Midbrain (tissue), 1 donor: Measurements from ENCODE around the gene CABLES2.

ENCODE experiments used
- DNase-seq: peaks from one replicate; lab custom pipeline; 2025; lab: John Stamatoyannopoulos, UW

CABLES2 gene

DNA sequence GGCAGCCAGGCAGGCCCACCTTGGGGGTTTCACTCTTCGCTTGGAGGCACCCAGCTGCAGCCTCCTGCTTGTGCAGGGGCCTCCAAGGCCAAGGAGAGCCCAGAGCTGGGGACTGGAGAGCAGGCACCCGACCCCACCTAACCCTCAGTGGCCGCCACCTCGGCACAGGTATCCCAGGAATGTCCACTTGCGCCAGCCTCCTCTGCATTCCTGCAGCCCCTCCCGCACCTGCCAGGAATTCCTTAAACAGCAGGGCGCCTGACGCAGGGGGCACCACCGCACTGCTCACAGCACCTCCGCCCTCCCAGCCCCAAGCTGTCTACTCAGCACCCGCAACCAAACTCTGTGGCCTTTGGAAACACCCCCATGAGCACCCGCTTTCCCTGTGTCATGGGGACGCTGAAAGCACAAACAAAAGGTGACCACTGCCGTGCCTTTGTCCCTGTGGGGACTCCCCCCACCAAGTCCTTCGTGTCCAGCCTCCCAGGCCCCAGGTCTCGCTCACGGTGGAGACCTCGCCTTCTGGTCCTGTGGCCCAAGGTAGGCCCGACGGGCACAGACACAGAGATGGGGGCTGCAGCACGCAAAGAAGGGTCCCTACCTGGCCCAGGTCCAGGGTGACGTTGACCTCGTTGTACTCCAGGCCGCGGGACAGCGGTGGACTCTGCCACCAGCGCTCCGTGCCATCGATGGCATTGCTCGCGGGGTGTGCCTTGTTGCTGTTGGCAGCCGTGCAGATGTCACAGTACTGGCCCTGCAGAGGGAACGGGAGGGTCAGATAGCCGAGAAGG is 45.1 kb downstream of the CABLES2 start:
- DNase-seq, result no peak

DNA sequence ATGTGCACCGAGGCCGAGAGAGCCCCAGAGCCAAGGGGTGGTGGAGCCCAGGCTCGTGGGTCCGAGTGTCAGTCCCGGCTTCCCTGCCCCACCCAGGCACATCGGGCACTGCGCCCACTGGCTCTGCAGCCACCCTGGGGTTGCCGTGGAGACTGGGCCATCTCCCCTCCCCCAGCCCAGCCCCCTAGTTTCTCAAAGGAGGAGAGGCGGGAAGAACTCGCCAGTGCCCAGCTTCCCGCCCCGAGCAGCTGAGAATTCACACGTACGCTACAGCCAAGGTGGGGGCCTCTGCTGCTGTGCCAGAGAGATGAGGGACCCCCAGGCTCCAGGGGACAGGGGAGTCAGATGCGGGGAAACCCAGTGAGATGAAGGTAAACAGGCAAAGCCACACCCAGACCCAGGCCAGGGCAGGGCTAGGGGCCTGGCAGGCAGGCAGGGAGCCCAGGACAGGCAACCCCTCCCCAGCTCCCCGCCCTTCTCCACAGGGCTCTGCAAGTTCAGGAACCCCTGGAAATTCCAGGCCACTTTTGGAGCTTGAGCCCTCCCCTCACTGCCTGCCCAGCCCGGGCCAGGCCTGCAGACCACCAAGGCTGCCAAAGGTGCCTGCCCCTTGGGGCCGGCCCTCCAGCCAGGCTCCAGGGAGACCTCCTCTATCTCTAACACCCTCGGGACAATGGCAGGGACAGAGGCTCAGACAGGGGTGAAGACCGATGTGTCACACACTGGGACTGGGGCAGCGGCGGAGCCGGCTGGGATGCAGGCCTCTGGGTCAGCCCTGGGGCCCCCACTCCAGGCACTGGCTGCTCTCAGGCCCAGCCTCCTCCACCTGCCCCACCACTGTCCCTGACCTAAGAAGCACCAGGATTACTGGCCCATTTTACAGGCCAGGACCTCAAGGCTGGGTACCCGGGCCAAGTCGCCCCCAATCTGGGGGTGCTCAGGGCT is 46.0 kb downstream of the CABLES2 start:
- no peak for DNase-seq

DNA sequence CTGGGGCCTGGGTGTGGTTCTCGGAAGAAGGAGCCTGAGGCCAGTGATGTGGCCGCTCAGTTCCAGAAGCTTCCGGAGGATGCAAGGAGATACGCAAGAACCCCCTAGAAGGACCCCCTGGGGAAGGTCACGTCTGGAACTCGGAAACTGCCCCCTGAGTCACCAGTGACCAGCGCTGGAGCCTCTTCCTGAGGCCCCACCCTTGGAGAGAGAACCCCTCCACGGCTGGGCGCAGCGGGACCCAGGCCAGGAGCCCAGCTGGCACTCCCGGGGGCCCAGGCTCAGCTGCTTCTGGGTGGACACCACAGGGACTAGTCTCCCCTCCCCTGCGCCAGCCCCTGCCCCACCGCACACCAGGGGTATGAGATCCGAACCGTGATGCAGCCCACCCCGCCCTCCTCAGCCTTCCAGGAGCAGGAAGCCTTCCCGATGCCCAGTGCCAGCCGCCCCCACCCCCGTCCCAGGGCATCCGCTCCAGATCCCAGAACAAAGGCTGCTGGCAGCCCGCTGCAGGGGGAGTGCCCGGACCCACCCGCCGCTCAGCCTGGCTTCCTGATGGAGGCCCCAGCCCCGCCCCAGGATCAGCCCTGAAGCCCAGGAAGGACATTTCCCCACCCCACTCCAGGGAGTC is 47.5 kb downstream of the CABLES2 start:
- no peak for DNase-seq

DNA sequence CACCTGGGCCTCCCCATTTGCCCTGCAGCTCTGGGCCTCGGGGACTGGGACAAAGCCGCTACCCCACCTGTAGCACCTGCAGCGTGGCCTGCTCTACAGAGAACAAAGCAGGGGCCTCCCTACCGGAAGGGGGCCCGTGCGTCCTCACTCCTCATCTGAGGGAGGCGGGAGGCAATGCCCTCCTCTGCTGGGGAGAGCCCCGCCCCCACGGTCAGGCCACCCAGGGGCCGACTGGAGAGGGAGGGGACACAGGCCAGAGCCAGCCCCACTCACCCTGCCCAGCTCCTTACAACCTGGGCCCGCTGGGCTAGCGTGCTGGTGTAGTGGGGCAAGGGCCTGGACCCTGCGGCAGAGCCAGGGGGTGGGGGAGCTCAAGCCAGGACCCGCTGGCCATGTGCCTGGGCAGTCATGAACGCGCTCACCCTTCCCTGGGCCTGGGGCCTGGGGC is 48.0 kb downstream of the CABLES2 start:
- no peak for DNase-seq

DNA sequence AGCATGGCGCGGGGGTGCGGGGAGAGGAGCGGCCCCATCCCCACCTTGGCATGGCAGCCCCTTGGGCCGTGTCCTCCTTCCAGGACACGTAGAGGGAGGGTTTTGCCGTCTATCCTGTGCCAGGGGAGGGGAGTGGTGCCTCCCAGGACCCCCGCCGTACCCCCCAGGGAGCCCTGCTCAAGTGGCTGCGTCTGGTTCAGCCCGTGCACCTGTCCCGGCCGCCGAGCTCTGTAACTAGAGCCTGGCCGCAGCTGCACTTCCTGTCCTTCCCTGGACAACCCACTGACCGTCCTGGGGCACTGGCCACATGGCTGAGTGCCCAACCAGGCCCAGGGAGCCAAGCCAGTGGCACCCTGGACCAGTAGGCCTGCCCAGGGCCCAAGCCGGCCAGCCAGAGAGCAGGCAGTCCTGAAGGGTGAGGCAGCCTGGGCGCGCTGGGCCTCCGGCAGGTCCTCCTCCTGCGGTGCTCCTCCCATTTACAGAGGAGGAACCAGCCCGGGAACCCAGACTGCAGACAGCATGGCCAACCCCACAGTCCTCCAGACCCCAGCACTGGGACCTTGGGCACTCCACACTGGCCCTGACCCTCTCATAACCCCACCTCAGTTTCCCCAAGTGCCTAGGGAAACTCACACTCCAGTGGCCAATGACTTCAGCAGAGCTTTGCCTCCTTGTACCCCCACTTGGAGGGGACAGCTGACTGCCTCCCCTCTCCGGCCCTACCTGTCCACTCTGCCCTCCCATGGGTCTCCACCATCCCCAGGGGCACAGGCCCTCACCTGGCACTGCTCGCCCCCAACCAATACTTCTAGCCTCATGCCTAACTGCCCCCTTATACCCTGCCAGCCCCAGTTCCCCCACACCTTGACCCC is 48.7 kb downstream of the CABLES2 start:
- no peak for DNase-seq

DNA sequence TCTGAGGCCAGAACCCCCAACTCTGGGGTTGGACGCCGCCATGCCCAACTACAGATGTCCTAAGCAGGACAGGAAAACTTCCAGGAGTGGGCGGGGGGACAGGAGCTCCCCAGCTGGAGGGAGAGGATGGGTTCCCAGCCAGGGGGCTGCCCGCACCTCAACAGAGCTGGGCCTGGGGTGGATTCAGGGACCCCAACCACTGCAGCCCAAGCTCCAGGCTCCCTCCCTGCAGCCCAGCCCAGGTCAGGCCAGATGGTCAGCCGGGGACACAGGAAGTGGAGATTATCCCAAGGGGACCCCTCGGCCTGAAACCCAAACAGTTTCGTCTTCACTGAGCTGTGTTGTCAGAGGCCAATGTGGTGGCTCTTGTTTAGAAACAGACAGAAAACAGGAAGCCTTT is 49.4 kb downstream of the CABLES2 start:
- DNase-seq, result no peak

DNA sequence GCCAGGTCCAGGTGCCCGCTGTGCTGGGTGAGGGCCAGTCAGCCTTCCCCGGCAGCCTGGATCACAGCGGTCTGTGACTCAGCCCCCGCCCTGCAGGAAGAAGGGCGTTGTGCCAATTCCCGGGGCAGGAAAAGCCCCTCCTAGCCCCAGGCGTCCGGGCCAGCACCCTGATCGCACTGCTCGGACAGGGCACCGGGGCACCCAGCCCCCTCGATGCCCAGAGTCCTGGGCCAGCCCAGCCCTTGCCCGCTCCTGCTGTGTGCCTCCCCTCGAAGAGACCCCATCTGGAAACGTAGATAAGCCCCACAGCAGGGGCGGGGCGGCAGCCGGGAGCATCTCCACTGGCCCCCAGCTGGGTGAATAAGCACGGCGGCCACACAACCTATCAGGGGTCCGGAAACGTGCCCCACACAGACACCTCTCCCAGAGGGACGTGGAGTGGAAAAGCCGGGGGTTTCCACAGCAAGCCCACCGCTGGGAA is 49.9 kb downstream of the CABLES2 start:
- no peak for DNase-seq

DNA sequence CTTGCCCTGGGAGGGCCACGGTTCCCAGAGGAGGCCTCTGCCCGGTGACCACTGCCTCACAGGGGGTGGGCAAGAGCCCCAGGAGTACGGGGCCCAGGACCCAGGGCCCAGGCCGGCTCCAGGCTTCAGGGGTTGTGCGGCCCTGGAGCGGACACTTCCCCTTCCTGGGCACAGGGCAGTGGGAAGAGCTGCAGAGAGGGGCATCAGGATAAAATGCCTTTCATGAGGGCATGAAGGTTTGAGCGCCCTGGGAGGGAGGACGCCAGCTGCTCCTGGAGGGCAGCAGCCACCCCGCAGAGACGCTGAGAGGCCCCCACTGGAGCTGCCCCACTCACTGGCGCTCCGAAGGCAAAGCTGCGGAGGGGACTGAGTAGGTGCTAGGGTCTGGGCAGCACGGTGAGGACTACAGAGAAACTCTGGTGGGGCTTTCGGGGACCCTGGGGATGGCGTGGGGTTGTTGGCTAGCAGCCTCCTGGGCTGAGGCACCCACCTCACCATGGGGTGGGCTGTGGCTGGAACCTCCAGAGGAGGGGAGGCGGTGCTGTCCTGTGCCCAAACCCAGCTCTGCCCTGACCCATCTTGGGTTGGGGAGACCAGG is 50.4 kb downstream of the CABLES2 start:
- no peak for DNase-seq

DNA sequence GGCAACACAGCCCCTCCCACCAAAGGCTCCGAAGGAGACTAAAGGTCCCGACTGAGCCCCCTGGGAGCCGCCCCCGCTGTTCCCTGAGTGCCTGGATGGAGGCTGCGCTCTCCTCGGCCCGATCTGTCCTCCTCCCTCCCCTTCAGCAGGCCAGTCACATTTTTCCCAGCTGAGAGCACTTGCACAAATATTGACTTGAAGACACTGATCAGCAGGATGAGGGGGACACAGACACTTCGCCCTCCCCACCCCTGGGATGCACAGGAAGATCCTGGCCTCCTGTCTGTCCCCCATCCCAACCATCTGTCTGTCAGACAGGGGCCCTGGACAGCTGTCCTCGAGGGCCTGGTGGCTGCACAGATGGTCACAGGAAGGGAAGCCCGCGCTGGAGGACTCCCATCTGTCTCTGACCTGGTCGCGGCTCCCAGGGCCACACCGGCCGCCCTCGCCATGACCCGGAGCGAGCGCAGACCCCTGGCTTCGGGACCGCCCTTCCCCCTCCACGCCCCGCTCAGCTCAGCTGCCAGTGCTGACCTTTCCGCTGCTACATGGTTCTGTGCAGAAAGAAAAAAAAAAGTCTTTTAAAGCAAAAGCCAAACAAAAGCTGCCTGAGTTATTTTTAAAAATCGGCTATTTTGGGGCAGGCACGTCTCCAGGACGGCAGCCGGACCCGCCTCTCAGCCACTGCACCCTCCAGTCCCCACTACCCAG is 51.1 kb downstream of the CABLES2 start:
- no peak for DNase-seq

DNA sequence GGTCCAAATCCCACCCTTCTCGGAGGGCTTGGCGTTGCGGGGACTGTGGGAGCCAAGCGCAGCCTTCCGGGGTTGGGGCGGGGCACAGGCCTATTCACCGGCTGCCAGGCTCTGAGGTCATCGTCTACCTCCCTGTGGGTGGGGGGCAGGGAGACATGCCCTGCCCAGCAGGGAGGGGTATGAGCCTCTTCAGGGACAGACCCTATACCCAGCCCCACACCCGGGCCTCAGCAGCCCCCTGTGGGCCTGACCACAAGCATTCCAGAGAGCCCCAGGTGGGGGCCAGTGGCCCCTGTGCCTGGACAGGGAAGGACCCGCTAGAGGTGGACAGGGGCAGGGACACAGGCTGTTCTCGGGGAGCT is 51.6 kb downstream of the CABLES2 start:
- peak; percentile 20 for DNase-seq

DNA sequence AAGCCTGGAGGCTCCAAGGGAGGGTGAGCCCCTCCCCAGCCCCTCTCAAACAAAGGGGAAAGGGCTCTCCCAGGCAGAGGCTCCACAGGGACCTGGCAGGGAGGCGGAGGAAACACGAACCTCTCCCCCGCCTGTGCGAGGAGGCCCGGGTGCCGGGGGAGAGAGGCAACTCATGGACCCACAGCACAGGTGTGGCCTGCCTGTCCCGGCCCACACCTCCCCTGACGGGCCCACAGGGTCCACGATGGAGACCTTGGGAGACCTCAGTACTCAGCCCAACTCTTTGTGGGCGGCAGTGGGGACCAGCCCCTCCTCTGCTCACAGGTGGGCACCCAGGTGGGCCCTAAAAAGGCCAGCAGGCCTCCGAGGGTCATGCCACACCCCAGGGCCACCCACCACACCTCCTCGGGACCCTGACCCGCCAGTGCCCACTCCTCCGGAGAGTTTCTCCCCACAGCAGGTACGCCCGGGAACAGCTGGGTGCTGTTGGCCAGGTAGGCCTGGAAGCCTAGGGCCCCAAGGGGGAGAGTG is 52.2 kb downstream of the CABLES2 start:
- no peak for DNase-seq

DNA sequence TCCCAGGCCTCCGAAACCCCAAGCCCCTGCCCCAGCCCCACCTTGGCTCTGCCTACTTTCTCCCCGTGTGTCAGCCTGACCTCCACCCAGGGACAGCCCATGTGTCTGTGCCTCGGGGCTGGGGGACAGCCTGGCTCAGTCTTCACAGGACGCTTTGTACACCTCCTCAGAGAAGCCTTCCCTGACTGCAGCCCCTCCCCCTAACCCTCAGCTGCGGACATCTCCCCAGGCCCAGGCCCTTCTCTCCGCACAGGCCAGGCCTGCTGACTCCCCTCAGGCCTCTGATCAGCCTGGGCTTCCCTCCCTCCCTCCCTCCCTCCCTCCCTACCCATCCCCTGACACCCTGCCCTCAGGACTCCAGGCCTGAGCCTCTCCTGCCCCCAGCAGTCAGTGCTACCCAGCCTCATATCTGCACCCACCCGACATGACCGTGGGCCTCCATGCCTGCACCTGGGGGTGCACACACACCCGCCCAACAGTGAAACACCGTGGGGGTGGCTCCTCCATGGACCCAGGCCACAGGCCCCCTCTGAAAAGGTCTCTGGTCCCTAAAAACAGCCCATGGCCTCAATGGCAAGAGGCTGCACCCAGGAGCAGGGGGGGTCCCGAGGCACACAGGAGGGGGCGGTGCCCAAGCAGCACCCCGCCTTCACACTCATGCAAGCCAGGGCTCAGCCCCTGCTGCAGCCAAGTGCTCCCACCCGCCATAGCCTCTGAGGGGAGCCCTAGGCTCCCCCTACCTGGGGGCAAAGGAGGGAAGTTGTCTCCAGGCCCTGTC is 52.9 kb downstream of the CABLES2 start:
- no peak for DNase-seq

DNA sequence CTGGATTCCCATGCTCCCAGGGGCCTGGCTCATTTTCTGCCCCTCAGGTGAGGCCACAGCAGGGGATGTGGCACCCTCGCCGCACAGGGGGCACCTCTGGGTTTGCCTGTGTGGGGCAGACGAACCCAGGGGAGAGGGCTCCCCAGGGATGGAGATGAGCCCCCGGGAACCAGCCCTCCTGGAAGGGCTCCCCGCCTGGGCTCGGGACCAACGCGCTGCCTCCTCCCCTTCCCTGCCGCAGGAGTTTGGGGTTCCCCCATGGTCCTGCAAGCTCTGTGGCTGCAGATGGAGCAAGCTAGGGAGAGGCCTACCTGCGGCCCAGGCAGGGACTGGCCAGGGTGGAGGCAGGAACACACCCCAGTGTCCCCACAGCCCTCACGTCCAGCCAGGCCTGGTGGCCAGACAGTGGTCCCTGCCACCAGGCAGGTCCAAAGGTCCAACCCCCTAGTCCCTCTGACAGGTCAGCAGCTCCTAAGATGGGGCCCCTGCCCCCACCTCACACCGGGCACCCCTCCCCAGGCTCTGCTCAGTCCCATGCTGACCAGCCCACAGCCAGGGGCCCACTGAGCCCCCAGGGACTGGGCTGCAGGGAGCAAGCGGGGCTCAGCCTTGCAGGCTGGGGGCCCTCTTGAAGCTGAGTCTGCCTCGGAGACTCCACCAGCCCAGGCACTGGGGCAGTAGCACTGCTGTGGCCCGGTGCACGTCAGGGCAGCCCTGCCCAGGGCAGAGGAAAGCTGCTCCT is 53.6 kb downstream of the CABLES2 start:
- no peak for DNase-seq

DNA sequence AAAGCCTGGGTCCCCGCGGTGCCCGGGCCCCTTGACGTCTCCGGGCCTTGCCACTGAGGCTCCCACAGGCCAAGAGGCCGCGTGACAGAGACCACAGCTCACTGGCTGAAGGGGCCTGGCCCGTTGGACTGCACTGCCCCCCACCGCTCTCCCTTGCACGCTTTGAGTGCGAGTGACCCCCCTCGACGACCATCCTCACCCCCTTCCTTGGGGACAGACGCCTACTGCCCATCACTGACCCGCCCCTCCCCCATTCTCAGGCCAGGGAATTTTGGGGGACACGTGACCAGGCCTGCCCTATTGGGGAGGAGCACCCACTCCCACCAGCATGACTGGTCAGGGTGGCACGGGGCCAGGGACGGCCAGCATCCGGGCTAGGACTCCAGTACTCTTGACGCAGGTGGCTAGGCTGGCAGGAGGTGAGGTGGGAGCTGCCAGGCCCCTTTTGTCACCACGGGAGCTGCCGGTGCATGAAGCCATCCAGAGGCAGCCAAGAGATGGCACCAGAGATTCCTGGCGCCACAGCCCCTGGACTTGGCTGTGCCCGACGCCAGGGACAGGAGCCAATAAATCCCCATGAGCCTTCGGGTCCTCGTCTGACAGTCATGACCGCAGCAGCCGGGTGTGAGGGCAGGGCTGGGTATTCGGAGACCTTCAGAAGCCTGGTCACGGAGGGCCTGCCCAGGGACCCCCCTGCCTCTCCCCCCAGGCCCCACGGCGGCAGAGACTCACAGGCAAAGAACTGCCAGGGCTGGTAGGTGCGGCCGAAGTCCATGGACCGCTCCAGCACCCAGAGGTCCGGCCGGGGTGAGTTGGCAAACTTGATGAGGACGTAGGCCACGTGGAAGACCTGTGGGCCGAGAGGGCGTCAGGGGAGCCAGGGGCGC is 54.4 kb downstream of the CABLES2 start:
- peak; percentile 82 for DNase-seq

DNA sequence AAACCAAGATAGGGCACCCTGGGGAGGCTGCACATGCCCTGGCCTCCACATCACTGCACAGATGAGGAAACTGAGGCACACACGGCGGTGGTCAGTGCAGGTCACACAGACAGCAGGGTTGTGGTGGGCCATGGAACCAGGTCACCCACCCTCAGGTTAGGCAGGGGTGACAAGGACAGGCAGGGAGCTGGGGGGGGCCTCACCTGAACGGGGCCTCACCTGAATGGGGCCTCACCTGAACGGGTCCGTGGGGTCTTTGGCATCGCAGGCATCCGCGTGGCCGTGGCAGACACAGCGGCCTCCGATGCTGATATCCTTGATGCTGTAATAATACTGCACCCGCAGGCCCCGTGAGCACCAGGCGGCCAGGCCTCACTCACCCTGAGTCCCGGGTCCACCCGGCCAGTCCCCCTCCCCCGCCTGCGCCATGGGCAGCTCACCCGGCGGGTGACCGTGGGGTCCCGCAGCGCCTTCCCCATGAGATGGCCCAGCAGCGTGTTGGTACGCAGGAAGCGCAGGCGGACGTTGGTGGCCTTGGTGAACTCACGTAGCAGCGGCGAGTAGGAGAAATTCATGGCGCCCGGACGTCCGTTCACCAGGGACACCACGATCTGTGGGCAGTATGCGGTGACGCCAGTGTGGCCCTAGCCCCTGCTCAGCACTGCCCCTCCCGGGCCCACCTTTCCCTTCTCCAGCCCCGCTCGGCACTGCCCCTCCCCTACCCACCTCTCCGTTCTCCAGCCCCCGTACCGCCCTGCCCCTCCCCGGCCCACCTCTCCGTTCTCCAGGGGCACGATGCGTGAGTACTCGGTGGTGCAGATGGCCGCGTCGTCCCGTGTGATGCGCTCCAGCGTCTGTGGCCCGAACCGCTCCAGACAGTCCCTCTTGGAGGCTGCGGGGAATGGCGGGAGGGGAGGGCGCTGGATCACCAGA is 55.4 kb downstream of the CABLES2 start:
- DNase-seq, result no peak

DNA sequence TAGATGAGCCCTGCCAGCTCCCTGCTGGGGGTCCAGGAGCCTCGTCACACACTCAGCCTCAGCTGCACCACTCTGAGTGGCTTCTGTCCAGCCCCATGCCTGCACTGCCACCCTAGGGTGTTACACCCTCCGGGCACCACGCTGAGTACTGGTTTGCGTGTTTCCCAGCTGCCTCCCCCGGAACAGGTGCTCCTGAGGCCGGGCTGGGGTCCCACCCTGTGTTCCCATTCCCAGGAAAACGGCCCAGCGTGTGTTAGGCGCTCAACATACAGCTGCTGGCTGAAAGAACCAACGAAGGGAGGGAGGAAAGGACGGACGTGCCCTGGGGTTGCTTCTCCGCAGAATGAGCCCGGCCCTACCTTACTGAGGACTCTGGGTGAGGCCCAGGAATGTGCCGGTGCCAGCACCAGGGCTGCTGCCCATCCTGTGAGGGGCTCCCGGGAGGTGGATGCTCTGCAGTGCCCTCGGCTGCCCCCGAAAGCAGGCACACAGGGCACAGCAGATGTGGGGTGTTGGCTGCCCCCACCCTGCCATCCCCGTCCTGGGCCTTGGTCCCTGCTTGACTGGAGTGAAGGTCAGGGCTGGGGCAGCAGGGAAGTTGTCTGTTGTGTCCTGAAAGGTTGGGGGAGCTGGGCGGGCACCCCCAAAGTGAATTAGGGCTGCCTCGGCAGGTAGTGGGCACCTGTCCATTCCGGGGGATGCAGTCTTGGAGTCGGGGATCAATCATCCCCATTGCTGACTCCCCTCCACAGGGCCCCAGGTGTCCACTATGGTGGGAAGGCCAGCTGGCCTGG is 56.3 kb downstream of the CABLES2 start:
- no peak for DNase-seq
